HepG2 (cell line): ENCODE data around the gene ZNF334. TPM values are rescaled to one million over a fixed set of nuclear protein-coding genes. Genes with fewer than 3 reads are reported as not detected.

ENCODE experiments used
- CERS6 ChIP-seq: sonication (generic); formaldehyde crosslinking; IDR thresholded peaks from 2 replicates; pipeline ENCODE4 v1.5.0; 2020; ENCODE audit warnings: missing genetic modification reagents
- FOXA1 ChIP-seq, 2 experiments: fragments of 450-650 bp in 1 of 2; sonication (generic) in 1 of 2; formaldehyde crosslinking in 1 of 2; IDR thresholded peaks; 2 replicates each; pipeline versions ENCODE4 v1.4.0 to v1.6.1; 2016 to 2020; ENCODE audit warnings: missing genetic modification reagents in 1 of 2
- LBX2 ChIP-seq: sonication (generic); formaldehyde crosslinking; IDR thresholded peaks from 2 replicates; pipeline ENCODE4 v1.5.0; 2020; ENCODE audit warnings: missing genetic modification reagents, mild to moderate bottlenecking, borderline replicate concordance
- RAD21 ChIP-seq: fragments of 450-650 bp; formaldehyde crosslinking; IDR thresholded peaks from 2 replicates; pipeline ENCODE4 v1.5.0; 2020; ENCODE audit warnings: mild to moderate bottlenecking
- RBAK ChIP-seq: sonication (generic); formaldehyde crosslinking; IDR thresholded peaks from 2 replicates; pipeline ENCODE4 v1.5.1; 2020; ENCODE audit warnings: mild to moderate bottlenecking, missing genetic modification reagents
- RBM22 ChIP-seq: fragments of 200-400 bp; formaldehyde crosslinking; optimal IDR thresholded peaks from 2 replicates; pipeline ENCODE3; 2017; ENCODE audit warnings: mild to moderate bottlenecking, low read length, moderate library complexity
- RCOR2 ChIP-seq: IDR thresholded peaks from 2 replicates; pipeline ENCODE4 v1.6.1; 2016; ENCODE audit warnings: missing biosample characterization, missing genetic modification reagents
- RERE ChIP-seq: IDR thresholded peaks from 2 replicates; pipeline ENCODE4 v1.6.1; 2016; ENCODE audit warnings: low read depth, missing genetic modification reagents, missing compliant biosample characterization
- STAG1 ChIP-seq: sonication (generic); formaldehyde crosslinking; IDR thresholded peaks from 2 replicates; pipeline ENCODE4 v1.4.0; 2020; ENCODE audit warnings: missing genetic modification reagents
- TAF15 ChIP-seq: fragments of 200-400 bp; formaldehyde crosslinking; IDR thresholded peaks from one replicate; pipeline ENCODE4 v1.6.1; 2018; ENCODE audit warnings: mild to moderate bottlenecking, low read depth, low read length; ENCODE audit not compliant: poor library complexity, severe bottlenecking
- ZC3H4 ChIP-seq: sonication (generic); formaldehyde crosslinking; IDR thresholded peaks from 2 replicates; pipeline ENCODE4 v1.4.0; 2020; ENCODE audit warnings: missing genetic modification reagents, borderline replicate concordance
- ZNF350 ChIP-seq: sonication (generic); formaldehyde crosslinking; IDR thresholded peaks from 2 replicates; pipeline ENCODE4 v1.4.0; 2020; ENCODE audit warnings: mild to moderate bottlenecking, low read depth, missing genetic modification reagents, borderline replicate concordance
- ZNF407 ChIP-seq: sonication (generic); formaldehyde crosslinking; IDR thresholded peaks from one replicate; pipeline ENCODE4 v1.5.1; 2020; ENCODE audit warnings: mild to moderate bottlenecking, missing genetic modification reagents; ENCODE audit errors: not compliant biosample characterization
- polyA plus RNA-seq, 8 experiments: library from polyadenylated mRNA; depleted of rRNA in 3 of 8; stranded (reverse) in 7 of 8; unstranded in 1 of 8; fragments of >200 nt; fragmentation: Illumina TruSeq in 4 of 8; extraction: Trizol in 4 of 8; gene quantifications; 2 replicates each; pipeline versions ENCODE4 v1.2.1 to v1.2.3, GENCODE V29; 2011 to 2016; ENCODE audit warnings: low read depth in 4 of 8, missing spikeins in 1 of 8, mixed read lengths in 1 of 8; ENCODE audit not compliant: insufficient read depth in 1 of 8
- total RNA-seq, 5 experiments: library from RNA; depleted of rRNA; stranded (reverse); fragments of >200 nt; fragmentation: Illumina TruSeq; extraction: Trizol; gene quantifications; 2 replicates each; pipeline ENCODE4 v1.2.3, GENCODE V29; 2016; ENCODE audit warnings: low read depth in 1 of 5

The ZNF334 gene
- total and polyA plus RNA-seq, 2 of the 13 experiments (the other 11 are each of a cell fraction or from before 2014, with no cell fraction given), result 4.8 to 7.8 TPM

- no peak for TF ChIP-seq TAF15
- no peak for TF ChIP-seq RBM22
- TF ChIP-seq RAD21, result peak; percentile 39; the same call in 1 of the 2 replicates
- no peak for TF ChIP-seq ZC3H4 (CRISPR knock-in tag)
- TF ChIP-seq CERS6 (CRISPR knock-in tag), result no peak
- peak; percentile 82 for TF ChIP-seq STAG1 (CRISPR knock-in tag)
- TF ChIP-seq RERE (CRISPR knock-in tag), result no peak
- TF ChIP-seq ZNF407, result no peak
- TF ChIP-seq RCOR2 (CRISPR knock-in tag), result 0 out of 2 replicates have a peak, but pooled peaks have one; percentile 38
- TF ChIP-seq LBX2 (CRISPR knock-in tag), result no peak
- no peak for TF ChIP-seq FOXA1 (IDR thresholded peaks at IDR 0.05)
- TF ChIP-seq FOXA1 (CRISPR knock-in tag; IDR thresholded peaks at IDR 0.05), result 0 out of 2 replicates have a peak, but pooled peaks have one; percentile 22
- TF ChIP-seq RBAK, result no peak
- no peak for TF ChIP-seq ZNF350
Observed at GRCh38 chr20:46544576-46544975, 31.2 kb upstream of the ZNF334 start (continued).
